Measurements from ENCODE around the gene DIP2C.

DNA sequence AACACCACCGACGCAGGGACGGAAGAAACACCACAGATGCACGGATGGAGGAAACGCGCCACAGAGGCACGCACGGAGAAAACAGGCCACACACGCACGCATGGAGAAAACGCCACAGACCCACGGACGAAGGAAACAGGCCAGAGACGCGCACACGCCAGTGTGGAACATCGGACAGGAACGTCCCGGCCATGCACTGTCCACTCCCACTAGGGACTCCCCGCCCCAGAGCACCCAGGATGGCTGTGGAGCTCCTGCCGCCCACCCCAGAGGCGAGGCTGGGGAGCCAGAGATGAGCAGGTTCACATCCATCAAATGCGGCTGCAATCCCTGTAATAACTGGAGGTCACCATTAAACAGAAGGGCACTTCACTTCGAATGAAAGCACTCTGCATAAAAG is 17.3 kb downstream of the DIP2C start:
- TF ChIP-seq, protein P1, sequence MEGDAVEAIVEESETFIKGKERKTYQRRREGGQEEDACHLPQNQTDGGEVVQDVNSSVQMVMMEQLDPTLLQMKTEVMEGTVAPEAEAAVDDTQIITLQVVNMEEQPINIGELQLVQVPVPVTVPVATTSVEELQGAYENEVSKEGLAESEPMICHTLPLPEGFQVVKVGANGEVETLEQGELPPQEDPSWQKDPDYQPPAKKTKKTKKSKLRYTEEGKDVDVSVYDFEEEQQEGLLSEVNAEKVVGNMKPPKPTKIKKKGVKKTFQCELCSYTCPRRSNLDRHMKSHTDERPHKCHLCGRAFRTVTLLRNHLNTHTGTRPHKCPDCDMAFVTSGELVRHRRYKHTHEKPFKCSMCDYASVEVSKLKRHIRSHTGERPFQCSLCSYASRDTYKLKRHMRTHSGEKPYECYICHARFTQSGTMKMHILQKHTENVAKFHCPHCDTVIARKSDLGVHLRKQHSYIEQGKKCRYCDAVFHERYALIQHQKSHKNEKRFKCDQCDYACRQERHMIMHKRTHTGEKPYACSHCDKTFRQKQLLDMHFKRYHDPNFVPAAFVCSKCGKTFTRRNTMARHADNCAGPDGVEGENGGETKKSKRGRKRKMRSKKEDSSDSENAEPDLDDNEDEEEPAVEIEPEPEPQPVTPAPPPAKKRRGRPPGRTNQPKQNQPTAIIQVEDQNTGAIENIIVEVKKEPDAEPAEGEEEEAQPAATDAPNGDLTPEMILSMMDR (IDR thresholded peaks at IDR 0.05; ENCODE audit: borderline replicate concordance, extremely low read depth, low read length, poor library complexity, severe bottlenecking), result no peak
- no peak for TF ChIP-seq EZH2 (IDR thresholded peaks at IDR 0.05; ENCODE audit: borderline replicate concordance, low read depth, low read length, severe bottlenecking)

Measured in DND-41 (cell line).